HEK293 (cell line): ENCODE measurements around the gene TEF.
A peak's percentile ranks its signal among the peaks of the same experiment; 100 is the strongest.

Experiments
- EGR2 ChIP-seq: fragments of 450-650 bp; formaldehyde crosslinking; IDR thresholded peaks from 2 replicates; pipeline ENCODE4 v1.5.1; 2016; ENCODE audit warnings: low read depth, missing biosample characterization, missing genetic modification characterization
- HIC1 ChIP-seq: fragments of 450-650 bp; formaldehyde crosslinking; IDR thresholded peaks from 2 replicates; pipeline ENCODE4 v1.5.1; 2016; ENCODE audit warnings: missing biosample characterization, missing genetic modification characterization
- INSM2 ChIP-seq: fragments of 450-650 bp; formaldehyde crosslinking; IDR thresholded peaks from 2 replicates; pipeline ENCODE4 v1.5.1; 2016; ENCODE audit warnings: missing biosample characterization, missing genetic modification characterization
- KLF1 ChIP-seq: fragments of 450-650 bp; formaldehyde crosslinking; IDR thresholded peaks from 2 replicates; pipeline ENCODE4 v1.5.1; 2016; ENCODE audit warnings: missing biosample characterization, missing genetic modification characterization
- KLF8 ChIP-seq: fragments of 450-650 bp; formaldehyde crosslinking; IDR thresholded peaks from 2 replicates; pipeline ENCODE4 v1.5.1; 2016; ENCODE audit warnings: missing biosample characterization, missing genetic modification characterization
- KLF9 ChIP-seq: fragments of 450-650 bp; formaldehyde crosslinking; IDR thresholded peaks from 2 replicates; pipeline ENCODE4 v1.5.1; 2016; ENCODE audit warnings: missing biosample characterization, missing genetic modification characterization, low read depth
- MZF1 ChIP-seq: fragments of 450-650 bp; formaldehyde crosslinking; IDR thresholded peaks from 2 replicates; pipeline ENCODE4 v1.5.1; 2017; ENCODE audit warnings: missing biosample characterization, missing genetic modification characterization, borderline replicate concordance
- OVOL3 ChIP-seq: fragments of 450-650 bp; formaldehyde crosslinking; IDR thresholded peaks from 2 replicates; pipeline ENCODE4 v1.5.1; 2016; ENCODE audit warnings: missing biosample characterization, missing genetic modification characterization
- PRDM10 ChIP-seq: fragments of 450-650 bp; formaldehyde crosslinking; IDR thresholded peaks from 2 replicates; pipeline ENCODE4 v1.5.1; 2016; ENCODE audit warnings: missing biosample characterization, missing genetic modification characterization
- RBAK ChIP-seq: fragments of 450-650 bp; formaldehyde crosslinking; IDR thresholded peaks from 2 replicates; pipeline ENCODE4 v1.5.1; 2016; ENCODE audit warnings: missing biosample characterization, missing genetic modification characterization
- SP2 ChIP-seq: fragments of 450-650 bp; formaldehyde crosslinking; IDR thresholded peaks from 2 replicates; pipeline ENCODE4 v1.5.1; 2016; ENCODE audit warnings: missing biosample characterization, missing genetic modification characterization
- SP3 ChIP-seq: fragments of 450-650 bp; formaldehyde crosslinking; IDR thresholded peaks from 2 replicates; pipeline ENCODE4 v1.5.1; 2016; ENCODE audit warnings: missing biosample characterization, missing genetic modification characterization
- ZBTB20 ChIP-seq: fragments of 450-650 bp; formaldehyde crosslinking; IDR thresholded peaks from 2 replicates; pipeline ENCODE4 v1.5.1; 2016; ENCODE audit warnings: missing biosample characterization, missing genetic modification characterization
- ZBTB26 ChIP-seq: fragments of 450-650 bp; formaldehyde crosslinking; optimal IDR thresholded peaks from 2 replicates; pipeline ENCODE3; 2016; ENCODE audit warnings: missing biosample characterization, mild to moderate bottlenecking, missing genetic modification characterization
- ZBTB6 ChIP-seq: fragments of 450-650 bp; formaldehyde crosslinking; IDR thresholded peaks from 2 replicates; pipeline ENCODE4 v1.5.1; 2017; ENCODE audit warnings: missing biosample characterization, missing genetic modification characterization
- ZNF155 ChIP-seq: fragments of 450-650 bp; formaldehyde crosslinking; IDR thresholded peaks from 2 replicates; pipeline ENCODE4 v1.5.1; 2016; ENCODE audit warnings: missing biosample characterization, missing genetic modification characterization
- ZNF24 ChIP-seq: fragments of 450-650 bp; formaldehyde crosslinking; IDR thresholded peaks from 2 replicates; pipeline ENCODE4 v1.5.1; 2016; ENCODE audit warnings: missing biosample characterization, missing genetic modification characterization
- ZNF341 ChIP-seq: fragments of 450-650 bp; formaldehyde crosslinking; IDR thresholded peaks from 2 replicates; pipeline ENCODE4; 2016; ENCODE audit warnings: low read depth, missing biosample characterization, missing genetic modification characterization
- ZNF350 ChIP-seq: fragments of 450-650 bp; formaldehyde crosslinking; IDR thresholded peaks from 2 replicates; pipeline ENCODE4 v1.5.0; 2017; ENCODE audit warnings: missing biosample characterization, mild to moderate bottlenecking, missing genetic modification characterization
- ZNF416 ChIP-seq: fragments of 450-650 bp; formaldehyde crosslinking; IDR thresholded peaks from 2 replicates; pipeline ENCODE4 v1.5.1; 2016; ENCODE audit warnings: missing biosample characterization, missing genetic modification characterization
- ZNF488 ChIP-seq: fragments of 450-650 bp; formaldehyde crosslinking; IDR thresholded peaks from 2 replicates; pipeline ENCODE4 v1.5.1; 2016; ENCODE audit warnings: missing biosample characterization, missing genetic modification characterization
- ZNF561 ChIP-seq: fragments of 450-650 bp; IDR thresholded peaks from 2 replicates; pipeline ENCODE4 v1.5.1; 2018; ENCODE audit warnings: missing biosample characterization, missing genetic modification characterization, borderline replicate concordance
- ZNF76 ChIP-seq: fragments of 450-650 bp; formaldehyde crosslinking; IDR thresholded peaks from 2 replicates; pipeline ENCODE4; 2016; ENCODE audit warnings: low read depth, missing biosample characterization, missing genetic modification characterization, borderline replicate concordance
- ZNF792 ChIP-seq: fragments of 450-650 bp; formaldehyde crosslinking; IDR thresholded peaks from 2 replicates; pipeline ENCODE4 v1.5.1; 2016; ENCODE audit warnings: missing biosample characterization, missing genetic modification characterization
- ZNF830 ChIP-seq: fragments of 450-650 bp; IDR thresholded peaks from 2 replicates; pipeline ENCODE4 v1.5.0; 2018; ENCODE audit warnings: missing biosample characterization, missing genetic modification characterization, low read depth, mild to moderate bottlenecking, moderate library complexity
- ZSCAN30 ChIP-seq: fragments of 450-650 bp; IDR thresholded peaks from 2 replicates; pipeline ENCODE4 v1.5.1; 2018; ENCODE audit warnings: missing biosample characterization, mild to moderate bottlenecking, missing genetic modification characterization, moderate library complexity

TEF gene

GRCh38 chr22:41381329-41382097, at the start of gene TEF (continued):
- TF ChIP-seq ZNF561 (tag by site-specific recombination): no peak
- TF ChIP-seq PRDM10 (tag by site-specific recombination): peak; percentile 92
- peak; percentile 84 for TF ChIP-seq SP3 (tag by site-specific recombination)
- no peak for TF ChIP-seq OVOL3
- peak; percentile 63; the same call in 1 of the 2 replicates for TF ChIP-seq ZNF76 (tag by site-specific recombination)
- peak; percentile 94 for TF ChIP-seq SP2 (tag by site-specific recombination)
- no peak for TF ChIP-seq ZNF24
- TF ChIP-seq EGR2 (tag by site-specific recombination): peak; percentile 2; the same call in 1 of the 2 replicates
- no peak for TF ChIP-seq ZBTB6 (tag by site-specific recombination)
- TF ChIP-seq KLF8 (tag by site-specific recombination): 0 out of 2 replicates have a peak, but pooled peaks have one; percentile 27
- no peak for TF ChIP-seq ZNF155 (tag by site-specific recombination)
- no peak for TF ChIP-seq MZF1 (tag by site-specific recombination)
- TF ChIP-seq ZNF488 (tag by site-specific recombination): no peak
- TF ChIP-seq RBAK (tag by site-specific recombination): no peak
- no peak for TF ChIP-seq ZNF830 (tag by site-specific recombination)
- no peak for TF ChIP-seq ZSCAN30
- TF ChIP-seq ZBTB26: peak; percentile 68
- TF ChIP-seq INSM2 (tag by site-specific recombination): no peak
- TF ChIP-seq ZNF792 (tag by site-specific recombination): no peak
- peak; percentile 46 for TF ChIP-seq KLF1
- no peak for TF ChIP-seq ZNF416 (tag by site-specific recombination)
- peak; percentile 63 for TF ChIP-seq ZBTB20 (tag by site-specific recombination)
- TF ChIP-seq ZNF341 (tag by site-specific recombination): peak; percentile 97
- no peak for TF ChIP-seq ZNF350 (tag by site-specific recombination)
- TF ChIP-seq KLF9 (tag by site-specific recombination): peak; percentile 84
- TF ChIP-seq HIC1 (tag by site-specific recombination): no peak; the same call in 1 of the 2 replicates
